Measurements from ENCODE around the gene AFF3.
A peak's percentile ranks its signal among the peaks of the same experiment; 100 is the strongest.

The AFF3 gene

GRCh38 chr2:100013892-100014677, 128.3 kb downstream of the AFF3 start:
- H3K4me1 ChIP-seq, result no peaks in the 10 kb centered on the region
- DNase-seq, result peak; percentile 39
- no peaks in the 10 kb centered on the region for H3K36me3 ChIP-seq
- H3K9me3 ChIP-seq, result no peaks in the 10 kb centered on the region
- no peak for TF ChIP-seq CTCF (IDR thresholded peaks at IDR 0.05; ENCODE audit: low read depth, low read length)
- no peaks in the 10 kb centered on the region for H3K27me3 ChIP-seq
- H3K4me3 ChIP-seq (ENCODE audit: low read depth, low read length), result no peak overlapping the region

GRCh38 chr2:100012561-100012960, 129.8 kb downstream of the AFF3 start:
- Histone ChIP-seq H3K36me3 (no peaks in the 10 kb centered on the region), H3K27me3 (no peaks in the 10 kb centered on the region), H3K4me3 (ENCODE audit: low read depth, low read length) (no peak overlapping the region), H3K4me1 (no peaks in the 10 kb centered on the region), H3K9me3 (no peaks in the 10 kb centered on the region)
- no peak for DNase-seq
- TF ChIP-seq CTCF (IDR thresholded peaks at IDR 0.05; ENCODE audit: low read depth, low read length), result no peak

GRCh38 chr2:100011272-100011731, 131.1 kb downstream of the AFF3 start:
- no peaks in the 10 kb centered on the region for H3K9me3 ChIP-seq
- TF ChIP-seq CTCF (IDR thresholded peaks at IDR 0.05; ENCODE audit: low read depth, low read length), result no peak
- no peak overlapping the region for H3K4me3 ChIP-seq (ENCODE audit: low read depth, low read length)
- H3K4me1 ChIP-seq, result no peaks in the 10 kb centered on the region
- no peak for DNase-seq
- no peaks in the 10 kb centered on the region for H3K36me3 ChIP-seq
- H3K27me3 ChIP-seq, result no peaks in the 10 kb centered on the region

GRCh38 chr2:100010606-100011005, 131.8 kb downstream of the AFF3 start:
- Histone ChIP-seq H3K4me3 (ENCODE audit: low read depth, low read length) (no peak overlapping the region), H3K27me3 (no peaks in the 10 kb centered on the region), H3K4me1 (no peaks in the 10 kb centered on the region), H3K9me3 (no peaks in the 10 kb centered on the region), H3K36me3 (no peaks in the 10 kb centered on the region)
- no peak for DNase-seq
- TF ChIP-seq CTCF (IDR thresholded peaks at IDR 0.05; ENCODE audit: low read depth, low read length), result no peak

GRCh38 chr2:100009743-100010142, 132.6 kb downstream of the AFF3 start:
- no peak overlapping the region for H3K4me3 ChIP-seq (ENCODE audit: low read depth, low read length)
- H3K36me3 ChIP-seq, result no peaks in the 10 kb centered on the region
- H3K4me1 ChIP-seq, result no peaks in the 10 kb centered on the region
- no peaks in the 10 kb centered on the region for H3K9me3 ChIP-seq
- DNase-seq, result no peak
- no peaks in the 10 kb centered on the region for H3K27me3 ChIP-seq
- TF ChIP-seq CTCF (IDR thresholded peaks at IDR 0.05; ENCODE audit: low read depth, low read length), result no peak

GRCh38 chr2:100008956-100009355, 133.4 kb downstream of the AFF3 start:
- no peak for TF ChIP-seq CTCF (IDR thresholded peaks at IDR 0.05; ENCODE audit: low read depth, low read length)
- no peaks in the 10 kb centered on the region for H3K27me3 ChIP-seq
- H3K4me1 ChIP-seq, result no peaks in the 10 kb centered on the region
- no peaks in the 10 kb centered on the region for H3K9me3 ChIP-seq
- H3K36me3 ChIP-seq, result no peaks in the 10 kb centered on the region
- no peak for DNase-seq
- no peak overlapping the region for H3K4me3 ChIP-seq (ENCODE audit: low read depth, low read length)
